ENCODE results near the gene HAAO. TPM values are rescaled to one million over a fixed set of nuclear protein-coding genes. Genes with fewer than 3 reads are reported as not detected.
"Not testable (repeated sequence)": the region's sequence is repeated elsewhere in the genome, so short reads cannot be mapped to it uniquely, and the experiment has no call there.

HAAO gene
- total RNA-seq, 2 donors from 2014 or later = 18.9 to 19.2 TPM

DNA sequence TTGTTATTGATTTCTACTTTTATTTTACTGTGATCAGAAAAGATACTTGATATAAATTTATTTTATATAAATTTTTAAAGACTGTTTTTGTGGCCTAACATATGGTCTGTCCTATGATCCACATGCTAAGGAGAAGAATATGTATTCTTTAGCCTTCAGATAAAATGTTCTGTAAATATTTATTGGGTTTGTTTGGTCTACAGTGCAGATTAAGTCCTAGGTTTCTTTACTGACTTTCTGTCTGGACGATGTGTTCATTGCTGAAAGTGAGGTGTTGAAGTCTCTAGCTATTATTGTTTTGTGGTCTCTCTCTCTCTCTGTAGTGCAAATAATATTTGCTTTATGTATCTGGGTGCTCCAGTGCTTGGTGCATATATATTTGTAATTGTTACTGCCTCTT lies 58.5 kb downstream of the HAAO start:
- DNase-seq = no peak
- intact Hi-C loops (cut with DNase I, micrococcal nuclease) = no loop called here
- no peak for ATAC-seq

DNA sequence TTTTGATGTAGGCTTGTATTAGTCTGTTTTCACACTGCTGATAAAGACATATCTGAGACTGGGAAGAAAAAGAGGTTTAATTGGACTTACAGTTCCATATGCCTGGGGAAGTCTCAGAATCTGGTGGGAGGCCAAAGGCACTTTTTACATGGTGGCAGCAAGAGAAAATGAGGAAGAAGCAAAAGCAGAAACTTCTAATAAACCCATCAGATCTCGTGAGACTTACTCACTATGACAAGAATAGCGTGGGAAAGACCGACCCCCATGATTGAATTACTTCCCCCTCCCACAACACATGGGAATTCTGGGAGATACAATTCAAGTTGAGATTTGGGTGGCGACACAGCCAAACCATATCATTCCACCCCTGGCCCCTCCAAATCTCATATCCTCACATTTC lies 61.1 kb downstream of the HAAO start:
- ATAC-seq; DNase-seq; intact Hi-C loops (cut with DNase I, micrococcal nuclease): not testable (repeated sequence)

DNA sequence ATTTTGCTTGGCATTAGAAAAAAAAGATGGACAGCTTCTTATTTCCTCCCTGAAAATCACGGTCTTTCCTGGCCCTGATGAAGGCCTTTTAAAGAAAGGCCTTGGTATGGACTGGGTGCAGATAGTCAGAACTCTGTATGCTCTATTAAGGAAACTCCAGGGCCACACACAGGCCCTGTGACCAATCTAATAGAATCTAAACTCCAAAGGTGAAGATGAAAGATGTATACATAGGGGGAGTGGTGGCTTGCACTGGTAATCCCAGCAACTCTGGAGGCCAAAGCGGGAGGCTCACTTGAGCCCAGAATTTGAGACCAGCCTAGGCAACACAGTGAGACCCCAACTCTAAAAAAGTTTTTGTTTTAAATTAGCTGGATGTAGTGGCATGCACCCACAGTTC lies 65.7 kb downstream of the HAAO start:
- DNase-seq = no peak
- intact Hi-C loops (cut with DNase I, micrococcal nuclease) = no loop called here
- peak; percentile 51 for ATAC-seq

DNA sequence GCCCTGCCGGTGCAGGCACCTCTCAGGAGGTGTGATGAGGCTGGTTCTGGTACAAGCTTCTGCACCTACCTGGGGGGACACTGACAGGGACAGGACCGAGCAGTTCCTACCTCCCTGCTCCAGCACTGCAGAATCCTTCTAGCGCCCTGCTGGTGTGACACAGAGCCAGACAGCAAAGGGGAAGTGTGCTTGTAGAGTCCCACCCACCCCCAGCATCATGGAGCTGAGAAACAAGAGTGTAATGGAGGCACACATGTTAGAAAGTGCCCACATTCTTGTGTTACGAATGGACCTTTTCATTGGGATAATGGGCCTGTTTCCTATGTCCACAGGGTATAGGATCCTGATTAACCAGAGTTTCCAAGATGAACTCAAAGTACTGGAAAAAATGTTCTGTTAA lies 66.7 kb downstream of the HAAO start:
- DNase-seq = no peak
- no peak for ATAC-seq
- intact Hi-C loops (cut with DNase I, micrococcal nuclease) = no loop called here

DNA sequence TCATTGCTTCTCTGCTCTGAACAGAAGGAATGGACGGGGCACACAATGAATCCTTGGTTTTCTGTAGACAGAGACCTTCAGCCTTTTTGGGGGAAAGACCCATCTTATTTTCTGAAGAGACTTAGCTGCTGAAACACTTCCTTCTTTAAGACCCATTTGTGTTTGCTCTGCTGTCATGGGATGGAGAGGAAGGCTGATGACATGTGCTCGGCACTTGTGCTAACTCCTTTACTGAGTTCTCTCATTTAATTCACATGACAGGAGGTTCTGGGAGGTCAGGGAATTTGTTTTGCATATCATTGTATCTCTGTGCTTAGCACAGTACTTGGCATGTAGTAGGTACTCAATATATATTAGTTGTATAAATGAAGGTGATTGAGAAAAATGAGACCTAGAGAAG lies 67.5 kb downstream of the HAAO start:
- no peak for ATAC-seq
- intact Hi-C loops (cut with DNase I, micrococcal nuclease) = no loop called here
- DNase-seq = no peak

DNA sequence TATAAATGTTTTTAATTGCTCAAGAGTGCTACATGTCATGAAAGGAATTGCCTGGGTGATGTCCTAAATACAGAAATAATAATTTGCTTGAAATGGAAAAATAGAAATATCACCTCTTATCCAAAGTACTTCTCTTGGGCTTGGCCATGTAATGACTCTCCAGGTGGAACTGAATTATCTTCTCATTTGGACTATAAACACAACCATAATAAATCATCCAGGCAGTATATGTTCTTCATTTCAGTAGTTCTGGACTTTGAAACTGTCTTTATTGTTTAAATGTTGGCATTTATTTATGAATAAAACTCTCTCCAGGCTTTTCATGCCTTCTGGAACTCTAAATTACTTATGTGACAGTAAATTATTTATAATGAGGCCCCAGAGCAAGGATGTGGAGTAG lies 68.9 kb downstream of the HAAO start:
- no peak for DNase-seq
- intact Hi-C loops (cut with DNase I, micrococcal nuclease) = no loop called here
- ATAC-seq = peak; percentile 84

DNA sequence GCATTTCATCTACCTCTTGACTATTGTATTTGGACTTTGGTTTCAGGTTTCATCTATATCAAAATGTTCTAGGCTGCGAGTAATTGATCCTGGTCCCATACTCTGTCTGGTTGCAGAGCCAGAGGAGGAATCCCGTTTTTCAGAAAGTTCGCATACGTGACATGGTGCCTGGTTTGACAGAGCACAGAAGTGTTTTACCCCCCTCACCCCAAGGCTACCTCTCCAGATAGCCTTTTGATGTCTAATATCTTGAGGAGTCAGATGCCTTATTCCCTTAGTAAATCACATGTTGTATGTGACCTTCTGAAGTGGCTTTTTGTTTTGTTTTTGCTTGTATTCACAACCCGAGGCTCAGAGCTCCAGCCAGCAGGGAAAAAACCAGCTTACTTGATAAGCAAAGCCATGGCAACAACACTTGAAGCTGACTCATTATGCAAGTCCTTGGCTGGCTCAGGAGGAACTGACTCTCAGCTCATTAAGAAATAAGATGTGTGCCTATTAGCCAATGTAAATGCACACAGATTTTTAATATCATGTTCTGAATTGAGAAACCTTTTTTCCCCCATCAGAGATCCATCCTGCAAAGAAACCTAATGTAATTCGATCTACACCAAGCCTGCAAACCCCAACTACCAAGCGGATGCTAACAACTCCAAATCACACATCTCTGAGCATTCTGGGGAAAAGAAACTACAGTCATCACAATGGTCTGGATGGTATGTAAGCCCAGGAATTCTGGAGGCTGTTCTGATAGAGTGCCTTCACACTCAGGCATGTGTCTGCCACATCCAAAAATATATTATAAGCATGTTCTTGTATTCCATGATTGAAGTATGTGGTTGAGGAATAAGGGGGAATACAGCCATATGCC lies 69.8 kb downstream of the HAAO start:
- DNase-seq (peak; percentile 21 to 41), ATAC-seq (peak; percentile 69)
- intact Hi-C loops (cut with DNase I, micrococcal nuclease) = no loop called here

DNA sequence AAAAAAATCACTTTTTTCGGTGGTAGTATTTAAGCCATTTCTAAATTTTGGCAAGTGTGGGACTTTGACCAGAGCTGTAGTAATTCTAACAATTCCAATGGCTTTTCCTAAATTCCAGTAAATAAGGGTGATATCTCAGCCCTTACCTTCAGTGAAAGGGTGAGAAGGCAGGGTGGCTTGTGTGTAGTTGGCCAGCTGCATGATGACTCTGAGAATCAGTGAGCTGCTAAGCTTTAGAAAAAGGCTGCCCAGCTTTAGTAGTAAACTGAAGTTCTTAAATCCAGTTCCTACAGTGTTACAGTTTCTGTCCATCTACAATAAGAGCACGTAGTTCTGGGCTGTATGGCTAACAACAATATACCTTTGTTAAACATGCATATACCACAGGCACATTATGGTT lies 70.5 kb downstream of the HAAO start:
- DNase-seq (no peak), ATAC-seq (peak; percentile 16)
- intact Hi-C loops (cut with DNase I, micrococcal nuclease) = no loop called here

Other genes starting within 250 kb of the HAAO start
- gene MTA3, start 224.0 kb downstream of the HAAO start, total RNA-seq = 10 to 100 TPM; 39.1 to 47.4 TPM
- 1 to 10 TPM; 2.9 to 4.1 TPM for gene OXER1, start 28.4 kb downstream of the HAAO start, total RNA-seq

All from left colon (tissue), 2 donors.